G401 (cell line): ENCODE results near the gene AUTS2. TPM values are rescaled to one million over a fixed set of nuclear protein-coding genes. Genes with fewer than 3 reads are reported as not detected.

Source experiments
- DNase-seq: peaks from one replicate; pipeline ENCODE4 v3.0.0-alpha.2; 2015; ENCODE audit warnings: low spot score
- in situ Hi-C: cut with HindIII; loops from 2 replicates; pipeline ENCODE4 v1.10.0; 2016; ENCODE audit warnings: low sequenced_read_pairs, mixed read lengths
- total RNA-seq: library from RNA; depleted of rRNA; stranded (reverse); fragments of >200 nt; shearing (Covaris generic); gene quantifications from 2 replicates; pipeline ENCODE4 v1.2.3, GENCODE V29; 2014

The AUTS2 gene
- total RNA-seq, 1 experiment from 2014 or later: 4.4 TPM

DNA sequence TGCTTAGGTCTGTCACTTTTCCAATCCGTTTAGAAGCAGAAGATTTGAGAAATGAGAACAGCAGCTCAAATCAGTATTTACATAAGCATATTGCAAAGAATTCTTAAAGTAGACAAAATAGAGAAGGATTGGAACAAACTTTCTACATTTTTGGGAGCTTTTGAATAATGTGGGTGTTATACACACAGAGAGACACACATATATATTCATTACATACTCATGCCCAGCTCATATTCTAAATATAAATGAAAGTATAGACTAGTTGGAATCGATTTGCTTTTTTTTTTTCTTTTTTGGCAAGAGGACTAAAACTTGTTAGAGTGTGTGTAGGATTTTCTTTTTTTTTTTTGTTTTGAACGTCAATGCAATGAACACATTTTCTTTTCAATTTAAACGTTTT, 538.9 kb downstream of the AUTS2 start:
- no peak for DNase-seq
- in situ Hi-C loops: no loop called here

DNA sequence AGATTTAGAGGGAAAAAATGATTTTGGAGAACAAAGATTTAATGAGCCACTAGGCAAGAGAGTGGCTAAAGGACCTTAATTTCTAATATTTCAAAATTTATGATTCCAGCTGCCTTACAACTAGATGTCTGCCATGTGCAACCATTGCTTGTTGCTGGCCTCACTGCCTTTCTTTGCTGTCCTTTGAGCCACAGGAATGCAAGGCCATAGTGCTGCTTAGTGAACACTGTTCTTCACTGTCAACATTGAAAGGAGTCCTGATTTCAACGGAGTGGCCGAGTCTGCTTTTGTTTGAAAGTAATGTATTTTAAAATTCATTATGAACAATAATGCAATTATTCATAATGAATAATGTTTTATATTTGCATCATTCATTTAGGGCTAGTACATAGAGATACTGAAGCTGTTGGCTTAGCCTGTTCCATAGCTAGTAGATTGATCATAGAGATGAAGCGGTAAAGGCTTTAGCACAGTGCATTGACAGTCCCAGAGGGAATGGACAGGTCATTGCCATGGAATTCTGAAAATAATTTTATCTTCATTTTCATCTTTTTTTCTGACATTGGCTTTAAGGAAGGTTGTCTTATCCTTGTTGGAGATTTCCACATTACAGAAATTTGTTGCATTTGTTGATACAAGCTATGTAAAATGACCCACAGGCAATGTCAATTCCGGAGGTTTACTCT, 544.1 kb downstream of the AUTS2 start:
- in situ Hi-C loops: no loop called here
- no peak for DNase-seq

DNA sequence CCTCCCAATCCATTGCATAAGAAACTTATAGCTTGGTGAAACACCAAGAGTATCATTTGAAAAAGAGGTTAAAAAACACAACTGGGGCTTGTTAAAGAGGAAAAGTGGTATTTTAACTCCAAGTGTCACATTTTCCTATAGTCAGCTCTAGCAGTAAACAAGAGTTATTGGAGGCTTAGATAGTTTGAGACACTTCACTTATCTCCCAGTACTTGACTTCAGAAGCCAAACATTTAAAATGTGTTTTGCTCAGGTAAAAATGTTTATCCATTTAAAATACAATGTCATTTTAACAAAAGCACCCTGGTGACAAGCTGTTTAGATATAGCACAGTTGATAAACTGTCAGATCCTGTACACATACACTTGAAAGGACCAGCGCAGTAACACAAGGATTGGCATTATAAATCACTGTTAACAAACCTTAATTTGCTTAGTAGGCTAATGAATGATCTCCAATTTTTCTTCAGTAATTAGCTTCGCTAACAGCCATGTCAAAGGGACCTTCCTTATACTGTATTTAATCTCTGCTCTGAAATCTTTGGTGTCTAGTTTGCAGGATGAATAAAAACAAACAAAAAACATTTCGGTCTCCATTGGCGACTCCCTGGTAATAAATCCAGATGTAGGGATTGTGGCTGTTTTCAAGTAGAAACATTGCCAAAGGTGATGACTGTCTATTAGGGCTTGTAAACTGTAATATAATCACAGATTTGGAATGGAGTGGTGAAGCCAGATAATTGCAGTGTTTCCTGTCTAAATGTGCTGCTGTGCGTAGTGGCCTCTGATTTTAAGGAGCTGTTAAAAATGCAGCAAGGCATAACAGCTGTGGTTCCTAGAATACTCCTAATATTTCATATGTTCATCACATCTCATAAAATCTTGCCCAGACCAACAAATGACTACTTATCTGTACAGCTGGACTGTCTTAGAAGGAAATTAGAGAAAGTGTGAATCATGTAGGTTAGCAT, 545.1 kb downstream of the AUTS2 start:
- no peak for DNase-seq
- in situ Hi-C loops: no loop called here

DNA sequence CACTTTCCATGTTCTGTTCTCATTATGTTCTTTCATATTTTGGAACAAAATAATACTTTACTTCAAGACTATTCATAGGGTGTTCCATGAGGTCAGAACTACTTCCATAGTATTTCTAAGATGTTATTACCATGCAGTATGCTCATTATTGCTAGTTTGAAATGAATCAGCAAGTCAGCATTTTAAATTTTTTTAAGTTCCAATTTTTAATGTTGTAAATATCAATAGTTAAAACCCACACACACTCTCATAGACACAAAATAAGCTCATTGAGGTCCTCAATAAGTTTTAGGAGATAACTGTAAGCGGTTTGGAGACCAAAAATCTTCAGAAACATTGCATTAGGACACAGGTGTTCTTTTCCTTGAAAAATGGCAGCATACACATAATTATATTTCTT, 550.7 kb downstream of the AUTS2 start:
- in situ Hi-C loops: no loop called here
- DNase-seq: no peak

DNA sequence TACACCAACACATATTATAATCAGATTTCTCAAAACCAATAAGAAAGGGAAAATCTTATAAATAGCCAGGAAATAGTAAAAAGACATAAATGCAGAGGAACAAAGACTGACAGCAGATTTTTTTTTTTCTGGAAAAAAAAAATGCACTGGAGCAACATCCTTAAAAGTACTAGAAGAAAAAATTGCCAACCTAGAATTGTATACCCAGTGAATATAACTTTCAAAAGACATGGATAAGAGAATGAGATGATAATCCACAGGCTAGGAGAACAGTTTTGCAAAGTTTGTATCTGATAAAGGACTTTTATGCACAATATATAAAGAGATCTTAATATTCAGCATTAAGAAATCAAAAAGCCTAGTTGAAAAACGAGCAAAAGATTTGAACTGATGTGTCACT, 554.0 kb downstream of the AUTS2 start:
- in situ Hi-C loops: no loop called here

DNA sequence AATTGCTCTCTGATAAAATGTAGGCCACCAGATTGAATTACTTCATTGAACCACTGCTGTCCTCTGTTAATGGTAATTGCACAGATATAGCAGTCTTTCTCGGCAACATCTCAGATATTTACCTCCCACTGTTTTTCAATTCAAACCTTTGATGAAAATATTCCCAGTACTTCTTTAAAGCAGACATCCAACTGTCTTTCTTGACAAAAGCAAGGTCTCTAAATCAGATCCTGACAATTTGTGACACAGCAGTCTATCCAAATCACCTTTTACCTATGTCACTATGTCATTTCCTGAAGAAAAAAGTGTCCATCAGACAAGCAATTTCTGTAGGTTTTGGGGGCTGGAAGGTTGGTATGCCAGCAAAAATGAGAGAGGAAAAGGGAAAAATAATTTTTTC, 555.7 kb downstream of the AUTS2 start:
- no peak for DNase-seq
- in situ Hi-C loops: no loop called here

More for the DNA sequence above, 554.0 kb downstream of the AUTS2 start:
- DNase-seq: no peak

DNA sequence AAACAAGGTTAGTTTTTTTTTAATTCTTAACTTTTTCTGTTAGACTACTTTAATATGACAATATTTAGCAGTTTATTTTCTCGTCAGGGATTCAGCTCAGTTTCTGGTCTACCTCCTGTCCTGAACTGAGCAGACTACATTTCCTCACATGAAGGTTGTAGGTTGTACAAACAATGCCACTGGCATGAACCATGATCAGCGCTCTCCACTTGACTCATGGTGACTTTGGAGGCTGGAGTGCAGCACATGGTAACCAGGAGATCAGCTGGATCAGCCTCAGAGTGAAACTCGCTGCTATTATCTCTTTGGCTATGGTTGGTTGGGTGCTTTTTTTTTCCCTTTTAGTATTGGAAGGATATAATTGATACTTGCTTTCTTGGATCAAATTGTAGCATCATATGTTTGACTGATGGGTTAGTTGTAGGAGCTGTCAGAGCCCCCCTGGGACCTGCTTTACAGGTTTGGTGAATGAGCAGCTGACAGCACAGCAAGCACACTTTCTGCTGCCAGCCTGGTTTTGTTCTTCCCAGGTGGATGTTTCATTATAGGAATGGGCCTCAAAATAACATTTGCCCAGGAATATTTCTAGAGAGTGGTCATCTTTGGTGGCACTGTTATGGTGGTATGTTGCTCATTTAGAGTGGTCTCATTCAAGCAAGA, 556.4 kb downstream of the AUTS2 start:
- DNase-seq: peak; percentile 12
- in situ Hi-C loops: no loop called here

DNA sequence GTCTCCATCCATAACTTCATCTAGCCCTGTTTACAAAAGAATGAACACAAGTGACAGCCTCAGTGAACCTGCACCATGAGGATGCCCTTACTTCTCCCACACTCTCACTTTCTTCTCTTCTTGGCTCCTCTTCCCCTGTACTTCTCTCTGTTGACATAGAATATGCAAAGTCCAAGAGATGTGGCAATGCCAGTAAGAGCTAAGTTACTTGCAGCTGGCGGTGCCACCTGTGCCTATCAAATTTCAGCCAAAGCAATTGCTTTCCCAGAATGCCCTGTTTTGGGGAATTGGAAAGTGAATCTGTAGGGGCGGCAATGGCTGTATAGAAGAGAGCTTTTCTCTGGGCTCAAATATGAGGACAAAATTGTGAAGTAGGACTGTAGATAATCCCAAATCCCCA, 557.8 kb downstream of the AUTS2 start:
- DNase-seq: no peak
- in situ Hi-C loops: no loop called here

DNA sequence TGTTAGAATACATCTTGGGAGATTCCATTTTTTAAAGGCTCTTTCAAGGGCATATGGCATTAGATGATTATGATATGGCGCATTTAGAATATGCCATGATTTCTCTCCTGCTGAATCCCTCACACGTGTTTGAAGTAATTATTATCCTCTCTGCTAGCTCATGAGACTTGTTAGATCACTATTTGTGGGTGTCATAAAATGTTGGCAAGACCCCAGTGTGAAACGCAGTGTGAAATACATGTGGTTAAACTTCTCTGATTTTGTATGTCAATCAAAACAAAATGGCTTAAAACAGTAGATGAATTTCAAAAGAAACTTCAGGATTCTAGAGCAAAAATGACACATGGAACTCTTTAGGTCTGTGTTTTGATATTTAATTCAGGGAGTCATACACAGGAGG, 560.8 kb downstream of the AUTS2 start:
- in situ Hi-C loops: no loop called here

DNA sequence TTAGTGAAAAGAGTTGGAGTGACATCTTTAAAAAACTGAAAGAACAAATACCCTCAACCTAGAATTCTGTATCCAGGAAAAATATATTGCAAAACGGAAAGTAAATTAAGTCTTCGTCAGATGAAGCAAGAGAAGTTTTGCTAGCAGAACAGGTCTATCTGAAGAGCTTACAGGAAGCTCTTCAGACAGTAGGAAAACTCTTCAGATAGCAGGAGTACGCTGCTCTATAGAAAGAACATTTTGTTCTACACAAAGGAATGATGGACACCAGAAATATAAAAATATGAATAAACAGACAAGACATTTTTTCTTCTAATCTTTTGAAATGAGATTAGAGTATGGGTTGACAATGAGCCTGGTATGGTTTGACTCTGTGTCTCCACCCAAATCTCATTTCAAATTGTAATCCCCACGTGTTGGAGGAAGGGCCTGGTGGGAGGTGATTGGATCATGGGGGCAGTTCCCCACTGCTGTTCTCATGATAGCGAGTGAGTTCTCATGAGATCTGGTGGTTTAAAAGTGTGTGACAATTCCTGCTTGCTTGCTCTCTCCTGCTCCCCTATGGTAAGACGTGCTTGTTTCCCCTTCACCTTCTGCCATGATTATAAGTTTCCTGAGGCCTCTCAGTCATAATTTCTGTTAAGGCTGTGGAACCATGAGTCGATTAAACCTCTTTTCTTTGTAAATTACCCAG, 567.3 kb downstream of the AUTS2 start:
- in situ Hi-C loops: no loop called here
- DNase-seq: no peak

More for the DNA sequence above, 560.8 kb downstream of the AUTS2 start:
- DNase-seq: no peak

DNA sequence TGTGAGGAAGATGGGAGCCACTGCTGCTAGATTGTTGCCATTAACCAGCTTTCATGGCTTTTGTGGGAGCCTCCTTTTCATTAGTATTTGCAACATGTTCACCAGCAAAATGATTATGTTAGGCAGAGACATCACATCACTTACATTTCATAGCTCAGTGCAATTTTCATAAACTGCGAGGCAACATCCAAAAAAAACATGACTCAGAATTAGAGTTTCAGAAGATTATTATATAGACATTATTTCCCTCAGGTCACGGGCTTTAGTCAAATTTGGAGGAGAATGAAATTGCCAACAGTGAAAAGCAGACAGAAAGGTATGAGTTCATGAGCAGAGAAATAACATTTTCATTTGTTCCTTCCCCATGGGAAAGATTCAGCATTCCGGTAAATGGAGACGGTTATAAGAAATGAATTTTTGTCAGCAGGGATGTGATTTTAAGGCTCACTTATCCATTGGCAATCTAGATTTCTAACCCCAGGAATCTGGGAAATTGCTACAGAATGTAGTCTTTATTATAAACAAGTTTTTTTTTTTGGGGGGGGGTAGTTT, 573.2 kb downstream of the AUTS2 start:
- DNase-seq: no peak
- in situ Hi-C loops: no loop called here

DNA sequence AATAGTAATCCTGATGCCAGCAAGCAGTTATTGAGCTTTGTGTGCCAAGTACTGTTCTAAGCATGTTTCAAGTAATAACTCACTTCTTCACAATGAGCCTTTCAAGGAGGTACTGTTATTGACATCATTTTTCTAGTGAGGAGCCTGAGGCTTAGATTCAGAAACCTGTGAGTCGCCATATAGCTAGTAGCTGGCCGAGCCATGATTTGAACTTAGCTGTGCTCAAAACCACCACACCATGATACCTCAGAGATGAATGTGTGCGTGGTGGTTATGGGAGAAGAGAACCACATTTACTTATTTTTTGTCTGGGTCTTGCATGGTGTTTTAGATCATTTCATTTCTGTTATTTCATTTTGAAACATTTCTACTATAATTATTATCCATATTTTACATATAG, 578.9 kb downstream of the AUTS2 start:
- in situ Hi-C loops: no loop called here
- DNase-seq: no peak

DNA sequence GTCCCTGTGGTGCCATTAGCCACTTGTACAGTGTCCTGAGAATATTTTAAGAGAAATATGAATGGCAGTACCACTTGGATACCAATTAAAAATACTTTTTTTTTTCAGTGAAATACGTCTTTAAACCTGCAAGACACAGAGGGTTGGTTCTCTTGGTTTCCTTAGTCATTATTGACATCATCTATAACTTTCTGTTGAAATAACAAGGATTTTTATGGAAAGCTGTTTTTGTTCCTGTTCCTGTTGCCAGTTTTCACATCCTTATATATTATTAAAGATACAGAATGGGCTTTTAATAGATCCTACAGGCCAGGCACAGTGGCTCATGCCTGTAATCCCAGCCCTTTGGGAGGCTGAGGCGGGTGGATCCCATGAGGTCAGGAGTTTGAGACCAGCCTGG, 579.9 kb downstream of the AUTS2 start:
- in situ Hi-C loops: no loop called here
- DNase-seq: no peak

DNA sequence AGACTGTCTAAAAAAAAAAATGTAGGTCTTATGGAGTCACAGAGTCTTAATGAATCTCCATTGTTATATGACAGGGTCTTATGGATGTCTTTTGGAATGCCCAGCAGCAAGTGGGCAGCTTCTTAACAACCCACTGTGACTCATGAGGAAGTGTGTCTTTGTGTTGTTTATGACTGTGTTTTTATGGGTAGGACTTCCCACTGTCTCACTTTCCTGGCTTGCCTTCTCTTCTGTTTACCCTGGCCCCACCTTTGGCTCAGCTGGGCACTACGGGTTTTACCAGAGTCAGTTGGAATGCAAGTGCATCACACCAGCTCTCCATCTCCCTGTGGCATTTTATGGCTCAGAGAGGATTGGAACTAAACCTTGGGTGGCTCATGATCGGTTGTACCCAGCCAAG, 580.5 kb downstream of the AUTS2 start:
- in situ Hi-C loops: no loop called here
- no peak for DNase-seq

DNA sequence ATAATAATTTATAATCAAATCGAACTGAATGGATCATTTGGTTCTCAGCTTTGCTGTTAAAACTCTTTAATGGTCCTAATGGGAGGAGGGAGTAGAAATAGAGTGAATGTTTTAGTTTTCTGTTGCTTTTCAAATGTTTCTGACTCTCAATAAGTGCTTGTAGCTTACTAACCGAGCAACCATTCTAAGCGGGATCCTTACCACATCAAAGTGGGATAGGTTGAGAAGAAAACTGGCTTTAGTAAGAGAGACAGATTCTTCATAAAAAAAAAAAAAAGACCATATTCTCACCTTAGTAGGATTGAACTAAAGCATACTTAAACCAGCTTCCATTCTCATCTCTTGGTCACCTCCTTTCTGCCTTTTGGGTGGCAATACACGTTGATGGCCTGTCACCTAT, 584.2 kb downstream of the AUTS2 start:
- in situ Hi-C loops: no loop called here
- DNase-seq: no peak

DNA sequence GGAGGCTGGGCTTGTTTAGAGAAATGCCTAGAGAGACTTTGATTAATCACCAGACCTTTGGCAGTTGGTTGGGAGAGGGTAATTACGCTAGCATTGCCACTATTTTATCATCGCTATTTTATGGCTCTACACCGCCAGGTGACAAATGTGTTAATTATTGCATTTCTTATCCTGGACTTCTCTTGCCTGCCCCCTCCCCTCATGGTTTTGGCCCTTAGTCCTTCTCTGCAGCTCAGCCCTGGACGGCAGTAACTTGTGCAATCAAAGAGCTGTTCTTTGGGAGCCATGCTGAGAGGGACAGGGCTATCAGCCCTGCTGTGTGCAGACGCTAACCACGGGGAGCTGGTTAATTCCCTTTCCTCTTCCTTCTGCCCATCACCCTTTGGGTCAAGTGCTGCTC, 585.0 kb downstream of the AUTS2 start:
- in situ Hi-C loops: no loop called here
- DNase-seq: no peak

DNA sequence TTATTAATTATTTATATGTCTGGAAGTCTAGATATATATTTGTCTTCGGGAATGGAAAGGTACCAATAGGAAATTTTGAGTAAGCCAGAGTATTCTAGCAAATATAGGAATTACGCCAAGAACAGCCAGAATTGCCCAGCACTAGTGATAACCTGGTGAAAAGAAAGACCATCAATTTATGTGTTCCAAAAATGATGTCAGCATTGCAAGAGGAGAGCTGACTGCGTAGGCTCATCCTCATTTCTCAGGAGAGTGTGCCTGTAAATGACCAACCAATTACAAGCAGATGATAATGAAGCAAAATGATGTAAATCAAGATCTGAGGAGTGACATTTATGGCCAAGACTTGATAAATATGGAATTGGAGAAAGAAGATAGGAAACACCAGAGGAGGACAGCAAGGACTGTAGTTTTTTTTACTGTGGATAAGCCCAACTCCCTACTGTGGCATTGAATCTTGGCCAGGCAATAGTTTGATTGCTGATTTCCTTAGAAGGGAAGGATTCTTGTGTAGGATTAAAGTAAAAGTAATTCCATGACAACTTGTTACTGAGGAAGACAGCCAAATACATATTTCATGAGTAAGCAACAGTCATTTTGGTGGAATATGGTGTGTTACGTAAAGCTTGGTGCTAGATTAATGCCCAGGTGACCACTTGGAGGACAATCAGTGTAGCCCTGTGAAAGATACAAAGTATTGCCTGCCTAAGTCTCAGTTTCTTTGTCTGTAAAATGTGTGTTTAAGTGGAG, 590.8 kb downstream of the AUTS2 start:
- in situ Hi-C loops: no loop called here
- no peak for DNase-seq

DNA sequence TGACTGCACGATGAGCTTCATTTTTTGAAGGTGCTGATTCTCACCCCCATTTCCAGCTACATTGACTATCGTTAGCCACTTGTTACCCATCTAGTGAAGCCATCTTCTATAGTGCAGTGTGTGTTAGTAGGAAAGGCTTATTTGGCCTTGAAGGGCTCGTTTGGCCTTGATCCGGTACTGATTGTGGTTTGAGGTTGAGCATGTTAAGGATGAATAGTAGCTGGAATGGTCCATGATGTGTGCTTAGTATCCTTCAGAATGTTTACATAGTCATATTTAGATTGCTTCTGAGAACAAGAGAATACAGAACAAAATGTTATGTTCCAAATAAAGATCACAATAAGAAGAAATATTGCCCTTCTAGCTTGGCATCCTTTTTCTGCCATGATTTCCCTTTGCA, 591.5 kb downstream of the AUTS2 start:
- in situ Hi-C loops: no loop called here
- no peak for DNase-seq

DNA sequence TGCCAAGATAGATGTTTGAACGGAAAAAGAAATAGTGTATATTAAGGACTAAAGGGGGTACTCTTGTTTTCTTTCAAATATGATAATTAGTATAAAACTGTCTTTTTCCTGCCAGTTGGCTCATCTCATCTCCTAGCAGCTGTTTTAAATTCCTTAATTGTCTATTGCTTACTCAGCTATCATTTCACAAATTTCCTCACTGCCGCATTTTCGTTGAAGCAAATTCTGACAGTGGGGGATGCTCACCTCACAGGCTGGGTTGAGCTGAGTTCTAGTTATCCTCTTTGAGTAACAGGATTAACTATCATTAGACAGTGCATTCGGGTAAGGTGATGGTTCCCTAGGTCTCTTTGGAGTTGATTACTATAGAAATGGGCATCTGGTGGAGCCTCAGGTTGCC, 592.0 kb downstream of the AUTS2 start:
- in situ Hi-C loops: no loop called here
- DNase-seq: no peak
